ENCODE data around the gene RPL27A.
"Not testable (repeated sequence)": the region's sequence is repeated elsewhere in the genome, so short reads cannot be mapped to it uniquely, and the experiment has no call there.

RPL27A gene

DNA sequence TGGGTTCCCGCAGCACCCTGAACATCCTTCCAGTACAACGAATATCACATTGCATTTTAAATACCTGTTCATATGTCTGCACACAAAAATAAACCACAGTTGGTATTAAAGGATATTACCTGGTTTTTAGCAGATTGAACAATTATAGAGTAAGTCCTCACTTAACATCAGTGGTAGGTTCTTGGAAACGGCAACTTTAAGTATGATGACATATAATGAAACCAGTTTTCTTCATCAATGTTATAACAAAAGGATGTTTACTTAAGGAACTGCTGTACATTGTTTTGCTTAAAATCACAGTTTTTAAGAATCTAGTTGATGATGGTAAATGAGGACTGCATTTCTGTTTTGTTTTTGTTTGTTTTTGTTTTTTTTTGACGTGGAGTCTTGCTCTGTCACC is 28.1 kb upstream of the RPL27A start:
- in situ Hi-C loops (cut with MboI; ENCODE audit: low pct_unique_long_range_greater_than_20kb, low sequenced_read_pairs, unreplicated experiment): no loop called here
- no peak for DNase-seq (ENCODE audit: low spot score)
- no peak for TF ChIP-seq CTCF (IDR thresholded peaks at IDR 0.05; ENCODE audit: extremely low read depth, insufficient read depth, missing control alignments)

- no peak for TF ChIP-seq CTCF (IDR thresholded peaks at IDR 0.05; ENCODE audit: extremely low read depth, insufficient read depth, missing control alignments)
- no peak for DNase-seq (ENCODE audit: low spot score)
- in situ Hi-C loops (cut with MboI; ENCODE audit: low pct_unique_long_range_greater_than_20kb, low sequenced_read_pairs, unreplicated experiment): no loop called here
Observed at GRCh38 chr11:8656291-8656690, 26.3 kb upstream of the RPL27A start.

- in situ Hi-C loops (cut with MboI; ENCODE audit: low pct_unique_long_range_greater_than_20kb, low sequenced_read_pairs, unreplicated experiment): no loop called here
- TF ChIP-seq CTCF (IDR thresholded peaks at IDR 0.05; ENCODE audit: extremely low read depth, insufficient read depth, missing control alignments): no peak
Observed at GRCh38 chr11:8658321-8659057, 24.1 kb upstream of the RPL27A start.

GRCh38 chr11:8661001-8661795 is 21.4 kb upstream of the RPL27A start:
- in situ Hi-C loops (cut with MboI; ENCODE audit: low pct_unique_long_range_greater_than_20kb, low sequenced_read_pairs, unreplicated experiment): no loop called here
- no peak for DNase-seq (ENCODE audit: low spot score)
- no peak for TF ChIP-seq CTCF (IDR thresholded peaks at IDR 0.05; ENCODE audit: extremely low read depth, insufficient read depth, missing control alignments)

More at GRCh38 chr11:8658321-8659057, 24.1 kb upstream of the RPL27A start:
- DNase-seq (ENCODE audit: low spot score): no peak

DNA sequence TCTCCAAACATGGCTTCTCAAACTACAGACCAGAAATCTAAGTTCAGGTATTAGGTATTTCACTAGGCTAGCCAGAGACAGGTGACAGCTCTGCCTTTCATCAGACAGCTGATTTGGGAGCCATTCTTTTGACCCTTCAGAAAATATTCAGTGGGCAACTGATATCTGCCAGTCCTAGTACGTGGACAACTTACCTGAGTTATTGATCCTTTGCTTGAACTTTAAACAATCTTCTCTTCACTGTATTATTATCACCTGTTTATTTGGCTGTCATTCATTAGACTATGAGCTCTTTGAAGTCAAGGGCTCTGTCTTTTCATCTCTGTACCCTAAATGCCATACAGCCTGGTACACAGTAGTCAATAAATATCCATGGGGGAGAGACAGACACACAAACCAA is 17.4 kb upstream of the RPL27A start:
- no peak for DNase-seq (ENCODE audit: low spot score)
- in situ Hi-C loops (cut with MboI; ENCODE audit: low pct_unique_long_range_greater_than_20kb, low sequenced_read_pairs, unreplicated experiment): no loop called here

DNA sequence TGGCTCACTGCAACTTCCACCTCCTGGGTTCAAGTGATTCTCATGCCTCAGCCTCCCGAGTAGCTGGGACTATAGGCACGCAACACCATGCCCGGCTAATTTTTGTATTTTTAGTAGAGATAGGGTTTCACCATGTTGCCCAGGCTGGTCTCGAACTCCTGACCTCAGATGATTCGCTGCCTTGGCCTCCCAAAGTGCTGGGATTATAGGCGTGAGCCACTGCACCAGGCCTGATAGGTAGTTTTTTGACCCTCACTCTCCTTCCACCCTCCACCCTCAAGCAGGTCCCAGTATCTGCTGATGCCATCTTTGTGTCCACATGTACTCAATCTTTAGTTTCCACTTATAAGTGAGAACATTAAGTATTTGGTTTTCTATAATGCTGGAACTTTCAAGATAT is 12.5 kb upstream of the RPL27A start:
- DNase-seq (ENCODE audit: low spot score); in situ Hi-C loops (cut with MboI; ENCODE audit: low pct_unique_long_range_greater_than_20kb, low sequenced_read_pairs, unreplicated experiment): not testable (repeated sequence)

More for the DNA sequence above, 17.4 kb upstream of the RPL27A start:
- no peak for TF ChIP-seq CTCF (IDR thresholded peaks at IDR 0.05; ENCODE audit: extremely low read depth, insufficient read depth, missing control alignments)

- in situ Hi-C loops (cut with MboI; ENCODE audit: low pct_unique_long_range_greater_than_20kb, low sequenced_read_pairs, unreplicated experiment): no loop called here
- DNase-seq (ENCODE audit: low spot score): no peak
- TF ChIP-seq CTCF (IDR thresholded peaks at IDR 0.05; ENCODE audit: extremely low read depth, insufficient read depth, missing control alignments): no peak
Observed at GRCh38 chr11:8671193-8671612, 11.4 kb upstream of the RPL27A start.

All from GM13977 (cell line).